SK-N-SH (cell line): ENCODE data around the gene NRF1.

Experiments used
- POLR2AphosphoS5 ChIP-seq: IDR thresholded peaks from 2 replicates; pipeline ENCODE4 v1.6.1; 2012; ENCODE audit warnings: low read depth, low read length
- TF ChIP-seq, protein P1 (sequence below): fragments of 200-600 bp; sonication (generic); IDR thresholded peaks from 2 replicates; pipeline ENCODE4 v1.6.1; 2017; ENCODE audit warnings: antibody characterized with exemption, mild to moderate bottlenecking, moderate library complexity
- TF ChIP-seq, protein P2 (sequence below): IDR thresholded peaks from 2 replicates; pipeline ENCODE4 v1.6.1; 2012; ENCODE audit warnings: mild to moderate bottlenecking, low read depth, low read length, moderate library complexity

DNA sequence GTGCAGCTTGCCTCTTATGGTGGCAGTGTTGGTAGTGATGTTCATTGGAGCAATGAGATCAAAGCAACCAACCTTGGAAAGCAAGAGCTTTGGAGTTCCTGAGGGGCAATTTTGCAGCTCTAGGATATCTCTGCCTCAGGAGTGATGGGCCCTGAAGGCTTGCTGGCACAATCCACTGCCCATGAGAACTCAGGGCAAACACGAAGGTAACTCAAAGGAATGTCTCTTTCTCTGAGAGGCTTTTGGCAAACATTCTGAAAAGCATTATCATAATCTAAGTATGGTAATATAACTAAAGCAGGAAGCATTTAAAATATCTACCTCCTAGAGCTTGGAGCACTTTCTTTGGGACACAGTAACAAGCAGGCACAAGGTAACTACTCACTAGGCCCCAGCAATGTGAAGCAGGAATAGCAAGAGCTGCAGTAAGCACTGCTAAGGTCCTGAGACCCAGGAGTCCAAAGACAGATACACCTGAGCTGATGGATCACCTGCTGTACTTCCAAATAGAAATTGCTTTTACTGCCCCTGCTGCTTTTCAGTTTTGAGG is 103.1 kb downstream of the NRF1 start:
- TF ChIP-seq, protein P1, sequence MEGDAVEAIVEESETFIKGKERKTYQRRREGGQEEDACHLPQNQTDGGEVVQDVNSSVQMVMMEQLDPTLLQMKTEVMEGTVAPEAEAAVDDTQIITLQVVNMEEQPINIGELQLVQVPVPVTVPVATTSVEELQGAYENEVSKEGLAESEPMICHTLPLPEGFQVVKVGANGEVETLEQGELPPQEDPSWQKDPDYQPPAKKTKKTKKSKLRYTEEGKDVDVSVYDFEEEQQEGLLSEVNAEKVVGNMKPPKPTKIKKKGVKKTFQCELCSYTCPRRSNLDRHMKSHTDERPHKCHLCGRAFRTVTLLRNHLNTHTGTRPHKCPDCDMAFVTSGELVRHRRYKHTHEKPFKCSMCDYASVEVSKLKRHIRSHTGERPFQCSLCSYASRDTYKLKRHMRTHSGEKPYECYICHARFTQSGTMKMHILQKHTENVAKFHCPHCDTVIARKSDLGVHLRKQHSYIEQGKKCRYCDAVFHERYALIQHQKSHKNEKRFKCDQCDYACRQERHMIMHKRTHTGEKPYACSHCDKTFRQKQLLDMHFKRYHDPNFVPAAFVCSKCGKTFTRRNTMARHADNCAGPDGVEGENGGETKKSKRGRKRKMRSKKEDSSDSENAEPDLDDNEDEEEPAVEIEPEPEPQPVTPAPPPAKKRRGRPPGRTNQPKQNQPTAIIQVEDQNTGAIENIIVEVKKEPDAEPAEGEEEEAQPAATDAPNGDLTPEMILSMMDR, result no peak
- TF ChIP-seq POLR2AphosphoS5, result no peak
- TF ChIP-seq, protein P2, sequence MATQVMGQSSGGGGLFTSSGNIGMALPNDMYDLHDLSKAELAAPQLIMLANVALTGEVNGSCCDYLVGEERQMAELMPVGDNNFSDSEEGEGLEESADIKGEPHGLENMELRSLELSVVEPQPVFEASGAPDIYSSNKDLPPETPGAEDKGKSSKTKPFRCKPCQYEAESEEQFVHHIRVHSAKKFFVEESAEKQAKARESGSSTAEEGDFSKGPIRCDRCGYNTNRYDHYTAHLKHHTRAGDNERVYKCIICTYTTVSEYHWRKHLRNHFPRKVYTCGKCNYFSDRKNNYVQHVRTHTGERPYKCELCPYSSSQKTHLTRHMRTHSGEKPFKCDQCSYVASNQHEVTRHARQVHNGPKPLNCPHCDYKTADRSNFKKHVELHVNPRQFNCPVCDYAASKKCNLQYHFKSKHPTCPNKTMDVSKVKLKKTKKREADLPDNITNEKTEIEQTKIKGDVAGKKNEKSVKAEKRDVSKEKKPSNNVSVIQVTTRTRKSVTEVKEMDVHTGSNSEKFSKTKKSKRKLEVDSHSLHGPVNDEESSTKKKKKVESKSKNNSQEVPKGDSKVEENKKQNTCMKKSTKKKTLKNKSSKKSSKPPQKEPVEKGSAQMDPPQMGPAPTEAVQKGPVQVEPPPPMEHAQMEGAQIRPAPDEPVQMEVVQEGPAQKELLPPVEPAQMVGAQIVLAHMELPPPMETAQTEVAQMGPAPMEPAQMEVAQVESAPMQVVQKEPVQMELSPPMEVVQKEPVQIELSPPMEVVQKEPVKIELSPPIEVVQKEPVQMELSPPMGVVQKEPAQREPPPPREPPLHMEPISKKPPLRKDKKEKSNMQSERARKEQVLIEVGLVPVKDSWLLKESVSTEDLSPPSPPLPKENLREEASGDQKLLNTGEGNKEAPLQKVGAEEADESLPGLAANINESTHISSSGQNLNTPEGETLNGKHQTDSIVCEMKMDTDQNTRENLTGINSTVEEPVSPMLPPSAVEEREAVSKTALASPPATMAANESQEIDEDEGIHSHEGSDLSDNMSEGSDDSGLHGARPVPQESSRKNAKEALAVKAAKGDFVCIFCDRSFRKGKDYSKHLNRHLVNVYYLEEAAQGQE, result no peak
